GM23338 (cell line): ENCODE measurements around the gene RFX2.

ENCODE experiments used
- CREB1 ChIP-seq: fragments of 250-450 bp; sonication (Bioruptor Pico); IDR thresholded peaks from 2 replicates; pipeline ENCODE4 v1.5.0; 2020; ENCODE audit warnings: low read depth, mild to moderate bottlenecking, moderate library complexity
- CTCF ChIP-seq, 2 experiments: fragments of 200-600 bp in 1 of 2; sonication (generic) in 1 of 2; conservative IDR thresholded peaks; 2 replicates each; pipeline versions ENCODE4 v1.5.1 to v1.6.1; 2016 to 2017; ENCODE audit warnings: antibody characterized with exemption in 2 of 2, low read depth in 2 of 2, mild to moderate bottlenecking in 2 of 2, moderate library complexity in 1 of 2
- ETS1 ChIP-seq: IDR thresholded peaks from 2 replicates; pipeline ENCODE4 v1.6.1; 2016; ENCODE audit warnings: antibody characterized with exemption
- EZH2 ChIP-seq: fragments of 200-600 bp; sonication (generic); IDR thresholded peaks from one replicate; pipeline ENCODE4 v1.8.0; 2017; ENCODE audit warnings: antibody characterized with exemption, mild to moderate bottlenecking, low read depth; ENCODE audit not compliant: unreplicated experiment
- EZH2phosphoT487 ChIP-seq: fragments of 200-600 bp; sonication (generic); IDR thresholded peaks from one replicate; pipeline ENCODE4 v1.8.1; 2018; ENCODE audit warnings: antibody characterized with exemption; ENCODE audit not compliant: unreplicated experiment
- JUNB ChIP-seq: IDR thresholded peaks from one replicate; pipeline ENCODE4 v1.6.1; 2016; ENCODE audit warnings: antibody characterized with exemption; ENCODE audit not compliant: unreplicated experiment
- NANOG ChIP-seq: IDR thresholded peaks from 2 replicates; pipeline ENCODE4 v1.6.1; 2016; ENCODE audit warnings: antibody characterized with exemption, borderline replicate concordance
- POLR2AphosphoS5 ChIP-seq: IDR thresholded peaks from 2 replicates; pipeline ENCODE4 v1.6.1; 2016; ENCODE audit warnings: antibody characterized with exemption, low read depth
- REST ChIP-seq: IDR thresholded peaks from one replicate; pipeline ENCODE4 v1.6.1; 2018; ENCODE audit warnings: antibody characterized with exemption; ENCODE audit not compliant: unreplicated experiment
- STAT1 ChIP-seq: IDR thresholded peaks from one replicate; pipeline ENCODE4 v1.6.1; 2016; ENCODE audit warnings: antibody characterized with exemption; ENCODE audit not compliant: unreplicated experiment
- ZNF114 ChIP-seq: fragments of 250-450 bp; sonication (Bioruptor Pico); IDR thresholded peaks from 2 replicates; pipeline ENCODE4 v1.5.0; 2020; ENCODE audit warnings: mild to moderate bottlenecking, moderate library complexity
- ZNF331 ChIP-seq: fragments of 250-450 bp; sonication (Bioruptor Pico); IDR thresholded peaks from 2 replicates; pipeline ENCODE4 v1.5.0; 2020; ENCODE audit warnings: low read depth, mild to moderate bottlenecking, moderate library complexity
- ZNF462 ChIP-seq: fragments of 250-450 bp; sonication (Bioruptor Pico); IDR thresholded peaks from 2 replicates; pipeline ENCODE4 v1.5.0; 2020; ENCODE audit warnings: mild to moderate bottlenecking, moderate library complexity

- no peak for TF ChIP-seq CTCF (conservative IDR thresholded peaks at IDR 0.05; ENCODE audit: low read depth in 2 of 2)
- TF ChIP-seq EZH2: no peak
- TF ChIP-seq POLR2AphosphoS5: no peak
- TF ChIP-seq CREB1 (CRISPR knock-in tag): no peak
- TF ChIP-seq EZH2phosphoT487: no peak
- TF ChIP-seq ZNF331 (CRISPR knock-in tag): no peak
- no peak for TF ChIP-seq REST
- no peak for TF ChIP-seq ZNF114 (CRISPR knock-in tag)
- no peak for TF ChIP-seq NANOG
- TF ChIP-seq JUNB: no peak
- no peak for TF ChIP-seq STAT1
- no peak for TF ChIP-seq ETS1
- TF ChIP-seq ZNF462: no peak
Measured at GRCh38 chr19:5996102-5996501, 114.2 kb downstream of the RFX2 start.
